ENCODE results near the gene GALNT13. TPM values are rescaled to one million over a fixed set of nuclear protein-coding genes. Genes with fewer than 3 reads are reported as not detected.

Gene GALNT13
- total and polyA plus RNA-seq, 2 donors (not counting 1 experiment from before 2014, with no cell fraction given): not detected

- no peak overlapping the region for H3K9ac ChIP-seq (ENCODE audit: low read length)
- TF ChIP-seq CTCF (IDR thresholded peaks at IDR 0.05) (no peak), EZH2 (IDR thresholded peaks at IDR 0.05; ENCODE audit: borderline replicate concordance, insufficient read depth, low read depth, low read length, poor library complexity, severe bottlenecking) (no peak)
- Mint-ChIP-seq H3K4me1 (no peaks in the 10 kb centered on the region), H3K9me3 (ENCODE audit: insufficient read depth) (no peaks in the 10 kb centered on the region), H3K27me3 (no peaks in the 10 kb centered on the region), H3K4me3 (no peak overlapping the region), H3K27ac (no peak overlapping the region)
- no peaks in the 10 kb centered on the region for H3K79me2 ChIP-seq (ENCODE audit: control insufficient read depth, insufficient read depth, low read length)
- H3K27ac ChIP-seq (ENCODE audit: low read length in 2 of 2): no peak overlapping the region
- H3K9me3 ChIP-seq (ENCODE audit: control extremely low read depth in 1 of 3, control insufficient read depth in 2 of 3, insufficient read depth in 1 of 3, low read length in 2 of 3): peaks cover 0 to 4% (median 0%) of the 10 kb centered on the region in 3 donors
- H3K4me1 ChIP-seq (ENCODE audit: control insufficient read depth in 2 of 2, insufficient read depth in 2 of 2, low read length in 2 of 2): no peaks in the 10 kb centered on the region
- intact Hi-C loops (cut with micrococcal nuclease): no loop called here
- no peak for DNase-seq
- ChIA-PET POLR2A (no interaction called here), CTCF (no interaction called here)
- H3K4me2 ChIP-seq (replicated peaks; ENCODE audit: low read depth, low read length, poor library complexity, severe bottlenecking): no peak overlapping the region
- H2AFZ ChIP-seq (ENCODE audit: insufficient read depth, low read depth, low read length, poor library complexity, severe bottlenecking): no peak overlapping the region
- WGBS (ENCODE audit: insufficient coverage): no CpG with 5 or more reads among the region's 2 CpGs
- ATAC-seq (ENCODE audit: low read depth): no peak
- no peaks in the 10 kb centered on the region for H3K36me3 ChIP-seq (replicated peaks in 1 of 2; ENCODE audit: control extremely low read depth in 1 of 2, control insufficient read depth in 1 of 2, extremely low read depth in 1 of 2, insufficient read depth in 2 of 2, low read length in 1 of 2)
- H3K27me3 ChIP-seq (replicated peaks in 1 of 4; ENCODE audit: control extremely low read depth in 1 of 4, control insufficient read depth in 3 of 4, insufficient read depth in 4 of 4, low read length in 3 of 4): no peaks in the 10 kb centered on the region
- no peaks in the 10 kb centered on the region for H4K20me1 ChIP-seq (ENCODE audit: control insufficient read depth, insufficient read depth, low read length, poor library complexity, severe bottlenecking)
- no peak overlapping the region for H3K4me3 ChIP-seq (ENCODE audit: control extremely low read depth in 1 of 5, extremely low read depth in 1 of 5, insufficient read depth in 1 of 5, low read depth in 2 of 5, low read length in 4 of 5)
These were observed 396.3 kb downstream of the GALNT13 start for GRCh38 chr2:154267983-154268382.

DNA sequence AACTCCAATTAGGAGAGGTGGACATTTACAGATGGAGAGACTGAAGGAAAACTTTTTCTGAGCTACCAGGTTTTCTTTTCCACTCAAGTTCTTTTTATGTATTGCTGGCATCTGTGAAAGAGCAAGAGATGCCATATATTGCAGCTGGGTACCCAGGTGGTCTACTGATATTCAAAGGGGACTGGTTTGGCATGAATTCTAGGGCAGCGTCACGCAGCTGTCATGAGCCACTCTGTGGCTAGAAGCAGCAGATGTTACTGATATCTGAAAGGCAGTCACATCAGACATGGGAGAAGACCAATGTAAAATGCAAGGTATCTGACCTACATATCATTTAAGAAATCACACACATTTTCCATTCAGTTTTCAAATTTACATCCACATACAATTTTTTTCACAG, 408.8 kb downstream of the GALNT13 start:
- Mint-ChIP-seq H3K9me3 (ENCODE audit: insufficient read depth) (peaks cover 2% of the 10 kb centered on the region), H3K4me1 (no peaks in the 10 kb centered on the region), H3K27ac (no peak overlapping the region), H3K4me3 (no peak overlapping the region), H3K27me3 (no peaks in the 10 kb centered on the region)
- DNase-seq (no peak), ATAC-seq (ENCODE audit: low read depth) (no peak)
- Histone ChIP-seq H3K27me3 (replicated peaks in 1 of 4; ENCODE audit: control extremely low read depth in 1 of 4, control insufficient read depth in 3 of 4, insufficient read depth in 4 of 4, low read length in 3 of 4) (no peaks in the 10 kb centered on the region), H3K4me2 (replicated peaks; ENCODE audit: low read depth, low read length, poor library complexity, severe bottlenecking) (no peak overlapping the region), H3K9me3 (ENCODE audit: control extremely low read depth in 1 of 3, control insufficient read depth in 2 of 3, insufficient read depth in 1 of 3, low read length in 2 of 3) (peaks cover 0 to 3% (median 2%) of the 10 kb centered on the region in 3 donors), H3K27ac (ENCODE audit: low read length in 2 of 2) (no peak overlapping the region), H3K4me1 (ENCODE audit: control insufficient read depth in 2 of 2, insufficient read depth in 2 of 2, low read length in 2 of 2) (no peaks in the 10 kb centered on the region), H4K20me1 (ENCODE audit: control insufficient read depth, insufficient read depth, low read length, poor library complexity, severe bottlenecking) (no peaks in the 10 kb centered on the region), H3K9ac (ENCODE audit: low read length) (no peak overlapping the region), H2AFZ (ENCODE audit: insufficient read depth, low read depth, low read length, poor library complexity, severe bottlenecking) (no peak overlapping the region), H3K36me3 (replicated peaks in 1 of 2; ENCODE audit: control extremely low read depth in 1 of 2, control insufficient read depth in 1 of 2, extremely low read depth in 1 of 2, insufficient read depth in 2 of 2, low read length in 1 of 2) (no peaks in the 10 kb centered on the region), H3K79me2 (ENCODE audit: control insufficient read depth, insufficient read depth, low read length) (no peaks in the 10 kb centered on the region), H3K4me3 (ENCODE audit: control extremely low read depth in 1 of 5, extremely low read depth in 1 of 5, insufficient read depth in 1 of 5, low read depth in 2 of 5, low read length in 4 of 5) (no peak overlapping the region)
- WGBS (ENCODE audit: insufficient coverage): no CpG with 5 or more reads among the region's 2 CpGs
- CTCF ChIA-PET: no interaction called here
- no peak for TF ChIP-seq EZH2 (IDR thresholded peaks at IDR 0.05; ENCODE audit: borderline replicate concordance, insufficient read depth, low read depth, low read length, poor library complexity, severe bottlenecking)
- TF ChIP-seq CTCF (IDR thresholded peaks at IDR 0.05): no peak
- intact Hi-C loops (cut with micrococcal nuclease): no loop called here
- POLR2A ChIA-PET: no interaction called here
